Measurements from ENCODE around the gene DENND1A.

DENND1A gene

GRCh38 chr9:123929177-123929869 lies 603 bp downstream of the DENND1A start:
- Histone ChIP-seq H3K27ac (ENCODE audit: low read depth, low read length) (no peak overlapping the region; the same call in 1 of the 2 replicates), H3K27me3 (ENCODE audit: insufficient read depth, low read length) (peaks cover 13% of the 10 kb centered on the region; the same call in 1 of the 2 replicates), H3K36me3 (ENCODE audit: insufficient read depth, low read length) (no peaks in the 10 kb centered on the region), H3K4me3 (ENCODE audit: low read length) (peak overlapping the region; percentile 71), H3K4me1 (ENCODE audit: insufficient read depth, low read length) (peaks cover 45% of the 10 kb centered on the region), H3K9me3 (ENCODE audit: insufficient read depth, low read depth, low read length) (no peaks in the 10 kb centered on the region), H3K9ac (ENCODE audit: low read depth, low read length) (peak overlapping the region; percentile 37)
- under 1% methylated on average over 49 of the region's 50 CpGs for WGBS

DNA sequence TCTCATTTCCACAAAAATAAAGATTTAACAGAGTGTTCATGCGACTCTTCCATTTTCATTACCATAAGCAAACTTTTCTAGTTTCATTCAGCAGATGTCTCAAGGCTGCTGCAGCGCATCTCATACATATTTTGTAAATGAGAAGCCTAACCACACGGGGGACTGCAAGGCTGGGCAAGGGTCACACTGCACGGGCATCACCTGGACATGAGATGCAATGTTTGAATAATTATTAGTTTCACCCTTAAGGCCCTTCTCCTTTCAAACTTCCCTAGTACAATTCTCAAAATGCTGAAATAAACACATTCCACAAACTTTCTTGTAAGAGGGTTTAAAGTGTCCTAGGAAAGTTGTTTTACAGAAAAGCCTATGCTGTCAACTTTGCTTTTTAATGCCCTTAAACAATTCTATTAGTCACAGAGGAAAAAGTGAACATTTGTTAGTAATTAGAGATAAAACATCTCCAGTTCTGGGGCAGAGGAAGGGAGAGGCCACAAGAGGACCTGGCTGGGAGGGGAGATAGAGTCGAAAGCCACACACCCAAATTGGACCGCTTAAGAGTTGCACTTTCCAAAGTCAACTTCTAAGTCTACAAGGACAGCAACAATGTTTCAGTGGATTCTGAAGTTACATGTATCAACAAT lies 1.3 kb downstream of the DENND1A start:
- H3K9ac ChIP-seq (ENCODE audit: low read depth, low read length) = no peak overlapping the region
- peaks cover 45% of the 10 kb centered on the region for H3K4me1 ChIP-seq (ENCODE audit: insufficient read depth, low read length)
- H3K27me3 ChIP-seq (ENCODE audit: insufficient read depth, low read length) = peaks cover 13% of the 10 kb centered on the region; the same call in 1 of the 2 replicates
- peaks cover 4% of the 10 kb centered on the region; the same call in 1 of the 2 replicates for H3K9me3 ChIP-seq (ENCODE audit: insufficient read depth, low read depth, low read length)
- peak overlapping the region; percentile 71 for H3K4me3 ChIP-seq (ENCODE audit: low read length)
- H3K27ac ChIP-seq (ENCODE audit: low read depth, low read length) = no peak overlapping the region
- WGBS = 36% methylated on average over 6 of the region's 6 CpGs
- no peaks in the 10 kb centered on the region for H3K36me3 ChIP-seq (ENCODE audit: insufficient read depth, low read length)

GRCh38 chr9:123927625-123928532 lies 2.0 kb downstream of the DENND1A start:
- Histone ChIP-seq H3K27ac (ENCODE audit: low read depth, low read length) (no peak overlapping the region), H3K9ac (ENCODE audit: low read depth, low read length) (no peak overlapping the region), H3K4me3 (ENCODE audit: low read length) (peak overlapping the region; percentile 71)

GRCh38 chr9:123926941-123927340 lies 3.0 kb downstream of the DENND1A start:
- H3K27ac ChIP-seq (ENCODE audit: low read depth, low read length) = no peak overlapping the region
- no peaks in the 10 kb centered on the region for H3K36me3 ChIP-seq (ENCODE audit: insufficient read depth, low read length)
- H3K4me3 ChIP-seq (ENCODE audit: low read length) = no peak overlapping the region
- H3K9ac ChIP-seq (ENCODE audit: low read depth, low read length) = no peak overlapping the region
- H3K27me3 ChIP-seq (ENCODE audit: insufficient read depth, low read length) = peaks cover 13% of the 10 kb centered on the region; the same call in 1 of the 2 replicates
- peaks cover 45% of the 10 kb centered on the region for H3K4me1 ChIP-seq (ENCODE audit: insufficient read depth, low read length)
- WGBS = 87% methylated on average over 5 of the region's 5 CpGs
- H3K9me3 ChIP-seq (ENCODE audit: insufficient read depth, low read depth, low read length) = peaks cover 5% of the 10 kb centered on the region; the same call in 1 of the 2 replicates

More at GRCh38 chr9:123927625-123928532, 2.0 kb downstream of the DENND1A start:
- Histone ChIP-seq H3K36me3 (ENCODE audit: insufficient read depth, low read length) (no peaks in the 10 kb centered on the region), H3K9me3 (ENCODE audit: insufficient read depth, low read depth, low read length) (peaks cover 5% of the 10 kb centered on the region; the same call in 1 of the 2 replicates), H3K27me3 (ENCODE audit: insufficient read depth, low read length) (peaks cover 13% of the 10 kb centered on the region; the same call in 1 of the 2 replicates), H3K4me1 (ENCODE audit: insufficient read depth, low read length) (peaks cover 45% of the 10 kb centered on the region)
- 80% methylated on average over 5 of the region's 5 CpGs for WGBS

DNA sequence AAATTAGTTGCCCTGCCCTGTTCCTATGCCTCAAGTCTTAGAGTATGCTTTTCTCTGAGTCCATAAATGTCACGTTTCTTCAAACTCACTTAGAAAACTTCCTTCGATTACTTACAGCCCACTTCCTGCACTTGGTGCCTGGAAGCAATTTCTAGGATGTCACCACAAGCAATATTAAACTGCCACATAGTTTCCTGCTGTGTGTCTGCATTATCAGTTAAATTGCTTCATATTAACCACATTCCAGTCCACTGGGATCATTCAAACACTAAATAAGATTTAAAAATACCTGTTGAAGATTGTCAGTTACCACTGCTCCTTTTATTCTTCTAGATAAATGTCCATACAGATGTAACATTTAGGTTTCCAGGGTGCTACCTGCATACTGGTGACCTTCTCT lies 4.1 kb downstream of the DENND1A start:
- peaks cover 10% of the 10 kb centered on the region; the same call in 1 of the 2 replicates for H3K27me3 ChIP-seq (ENCODE audit: insufficient read depth, low read length)
- 76% methylated on average over 2 of the region's 2 CpGs for WGBS

GRCh38 chr9:123925161-123925560 lies 4.8 kb downstream of the DENND1A start:
- H3K36me3 ChIP-seq (ENCODE audit: insufficient read depth, low read length) = no peaks in the 10 kb centered on the region
- H3K4me1 ChIP-seq (ENCODE audit: insufficient read depth, low read length) = peaks cover 38% of the 10 kb centered on the region
- no peak overlapping the region for H3K9ac ChIP-seq (ENCODE audit: low read depth, low read length)
- H3K9me3 ChIP-seq (ENCODE audit: insufficient read depth, low read depth, low read length) = peaks cover 5% of the 10 kb centered on the region; the same call in 1 of the 2 replicates
- no peak overlapping the region for H3K4me3 ChIP-seq (ENCODE audit: low read length)
- 67% methylated on average over 1 of the region's 3 CpGs for WGBS
- peaks cover 9% of the 10 kb centered on the region; the same call in 1 of the 2 replicates for H3K27me3 ChIP-seq (ENCODE audit: insufficient read depth, low read length)
- H3K27ac ChIP-seq (ENCODE audit: low read depth, low read length) = no peak overlapping the region

More for the DNA sequence above, 4.1 kb downstream of the DENND1A start:
- Histone ChIP-seq H3K27ac (ENCODE audit: low read depth, low read length) (no peak overlapping the region), H3K9me3 (ENCODE audit: insufficient read depth, low read depth, low read length) (peaks cover 5% of the 10 kb centered on the region; the same call in 1 of the 2 replicates), H3K4me3 (ENCODE audit: low read length) (no peak overlapping the region), H3K4me1 (ENCODE audit: insufficient read depth, low read length) (peaks cover 44% of the 10 kb centered on the region), H3K36me3 (ENCODE audit: insufficient read depth, low read length) (no peaks in the 10 kb centered on the region), H3K9ac (ENCODE audit: low read depth, low read length) (no peak overlapping the region)

DNA sequence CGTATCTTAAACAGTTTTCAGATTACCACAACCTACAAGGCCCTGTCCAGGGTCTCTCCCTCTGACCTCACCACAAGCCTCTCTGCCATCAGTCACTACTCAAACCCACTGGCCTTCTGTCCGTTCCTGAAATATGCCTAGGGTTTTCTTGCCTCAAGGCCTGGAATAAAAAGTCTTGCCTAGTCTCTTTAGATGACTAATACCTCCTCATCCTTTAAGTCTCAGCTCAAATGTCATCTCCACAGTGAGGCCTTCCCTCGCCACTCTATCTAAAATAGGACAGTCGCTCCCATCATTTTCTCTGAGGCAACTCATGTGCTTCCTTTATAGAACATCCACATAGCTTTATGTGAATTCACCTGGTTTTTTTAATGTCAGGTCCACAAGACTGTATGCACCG lies 5.2 kb downstream of the DENND1A start:
- peaks cover 9% of the 10 kb centered on the region; the same call in 1 of the 2 replicates for H3K27me3 ChIP-seq (ENCODE audit: insufficient read depth, low read length)
- WGBS = 90% methylated on average over 5 of the region's 5 CpGs
- no peak overlapping the region for H3K9ac ChIP-seq (ENCODE audit: low read depth, low read length)
- no peak overlapping the region for H3K4me3 ChIP-seq (ENCODE audit: low read length)
- peaks cover 5% of the 10 kb centered on the region; the same call in 1 of the 2 replicates for H3K9me3 ChIP-seq (ENCODE audit: insufficient read depth, low read depth, low read length)
- H3K27ac ChIP-seq (ENCODE audit: low read depth, low read length) = no peak overlapping the region
- no peaks in the 10 kb centered on the region for H3K36me3 ChIP-seq (ENCODE audit: insufficient read depth, low read length)
- H3K4me1 ChIP-seq (ENCODE audit: insufficient read depth, low read length) = peaks cover 38% of the 10 kb centered on the region

DNA sequence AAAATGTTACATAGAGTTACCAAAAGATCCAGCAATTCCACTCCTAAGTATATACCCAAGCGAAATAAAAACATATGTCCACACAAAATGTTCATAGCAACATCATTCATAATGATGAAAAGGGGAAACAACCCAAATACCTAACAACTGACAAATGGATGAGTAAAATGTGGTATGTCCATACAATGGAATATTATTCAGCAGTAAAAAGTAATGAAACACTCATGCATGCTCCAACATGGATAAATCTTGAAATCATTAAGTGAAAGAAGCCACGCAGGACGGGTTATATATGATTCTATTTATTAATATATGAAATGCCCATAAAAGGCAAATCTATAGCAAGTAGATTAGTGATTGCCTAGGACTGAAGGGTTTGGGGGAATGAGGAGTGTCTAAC lies 6.0 kb downstream of the DENND1A start:
- H3K27me3 ChIP-seq (ENCODE audit: insufficient read depth, low read length) = peaks cover 9% of the 10 kb centered on the region; the same call in 1 of the 2 replicates
- H3K9ac ChIP-seq (ENCODE audit: low read depth, low read length) = no peak overlapping the region
- no peak overlapping the region for H3K27ac ChIP-seq (ENCODE audit: low read depth, low read length)
- WGBS = 100% methylated on average over 1 of the region's 3 CpGs
- no peak overlapping the region for H3K4me3 ChIP-seq (ENCODE audit: low read length)
- peaks cover 5% of the 10 kb centered on the region; the same call in 1 of the 2 replicates for H3K9me3 ChIP-seq (ENCODE audit: insufficient read depth, low read depth, low read length)
- peaks cover 38% of the 10 kb centered on the region for H3K4me1 ChIP-seq (ENCODE audit: insufficient read depth, low read length)
- no peaks in the 10 kb centered on the region for H3K36me3 ChIP-seq (ENCODE audit: insufficient read depth, low read length)

DNA sequence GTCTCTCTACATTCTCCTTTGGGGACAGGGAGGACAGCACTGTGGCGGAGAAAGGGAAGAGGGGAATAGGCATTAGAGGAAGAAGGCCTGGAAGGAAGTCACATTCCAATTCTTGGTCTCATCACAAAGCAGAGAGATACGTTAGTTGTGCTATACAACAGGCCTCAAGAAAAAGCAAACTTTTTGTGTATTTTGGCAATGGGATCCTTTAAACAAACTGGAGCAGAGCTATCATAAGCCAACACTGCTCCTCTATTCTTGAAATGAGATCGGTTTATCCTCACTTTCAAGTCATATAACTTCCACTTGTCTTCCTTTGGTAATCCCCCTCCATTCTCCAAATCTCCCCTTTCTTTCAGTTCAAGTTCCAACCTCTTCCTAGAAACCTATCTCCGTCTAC lies 6.5 kb downstream of the DENND1A start:
- Histone ChIP-seq H3K27ac (ENCODE audit: low read depth, low read length) (no peak overlapping the region), H3K4me3 (ENCODE audit: low read length) (no peak overlapping the region), H3K36me3 (ENCODE audit: insufficient read depth, low read length) (no peaks in the 10 kb centered on the region), H3K4me1 (ENCODE audit: insufficient read depth, low read length) (peaks cover 33% of the 10 kb centered on the region), H3K9me3 (ENCODE audit: insufficient read depth, low read depth, low read length) (peaks cover 5% of the 10 kb centered on the region; the same call in 1 of the 2 replicates), H3K9ac (ENCODE audit: low read depth, low read length) (no peak overlapping the region), H3K27me3 (ENCODE audit: insufficient read depth, low read length) (peaks cover 5% of the 10 kb centered on the region; the same call in 1 of the 2 replicates)
- WGBS = 93% methylated on average over 4 of the region's 4 CpGs

DNA sequence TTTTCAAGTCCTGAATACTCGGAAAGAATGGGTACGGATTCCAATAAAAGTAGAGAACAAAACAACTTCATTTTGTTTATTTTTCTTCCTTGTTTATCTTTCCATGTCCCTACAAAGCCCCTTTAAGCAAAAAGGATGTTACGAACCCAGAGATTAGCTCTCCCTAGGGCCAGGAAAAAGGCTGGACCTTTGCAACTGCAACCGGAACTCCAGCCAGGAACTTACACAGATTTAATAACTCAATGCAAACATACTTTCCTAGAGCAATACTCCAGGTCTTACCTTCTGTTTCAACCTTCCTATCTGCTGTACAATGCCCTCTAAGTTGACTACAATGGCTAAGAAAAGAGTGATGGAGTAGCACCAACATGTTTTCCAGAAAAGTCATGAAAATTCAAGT lies 7.0 kb downstream of the DENND1A start:
- Histone ChIP-seq H3K4me1 (ENCODE audit: insufficient read depth, low read length) (peaks cover 29% of the 10 kb centered on the region), H3K4me3 (ENCODE audit: low read length) (no peak overlapping the region), H3K27ac (ENCODE audit: low read depth, low read length) (no peak overlapping the region), H3K36me3 (ENCODE audit: insufficient read depth, low read length) (no peaks in the 10 kb centered on the region), H3K9me3 (ENCODE audit: insufficient read depth, low read depth, low read length) (peaks cover 5% of the 10 kb centered on the region; the same call in 1 of the 2 replicates), H3K27me3 (ENCODE audit: insufficient read depth, low read length) (no peaks in the 10 kb centered on the region), H3K9ac (ENCODE audit: low read depth, low read length) (no peak overlapping the region)
- 93% methylated on average over 4 of the region's 4 CpGs for WGBS
